ENCODE results near the gene MAST1.
A peak's percentile ranks its signal among the peaks of the same experiment; 100 is the strongest.
"Not testable (repeated sequence)": the region's sequence is repeated elsewhere in the genome, so short reads cannot be mapped to it uniquely, and the experiment has no call there.

The MAST1 gene

DNA sequence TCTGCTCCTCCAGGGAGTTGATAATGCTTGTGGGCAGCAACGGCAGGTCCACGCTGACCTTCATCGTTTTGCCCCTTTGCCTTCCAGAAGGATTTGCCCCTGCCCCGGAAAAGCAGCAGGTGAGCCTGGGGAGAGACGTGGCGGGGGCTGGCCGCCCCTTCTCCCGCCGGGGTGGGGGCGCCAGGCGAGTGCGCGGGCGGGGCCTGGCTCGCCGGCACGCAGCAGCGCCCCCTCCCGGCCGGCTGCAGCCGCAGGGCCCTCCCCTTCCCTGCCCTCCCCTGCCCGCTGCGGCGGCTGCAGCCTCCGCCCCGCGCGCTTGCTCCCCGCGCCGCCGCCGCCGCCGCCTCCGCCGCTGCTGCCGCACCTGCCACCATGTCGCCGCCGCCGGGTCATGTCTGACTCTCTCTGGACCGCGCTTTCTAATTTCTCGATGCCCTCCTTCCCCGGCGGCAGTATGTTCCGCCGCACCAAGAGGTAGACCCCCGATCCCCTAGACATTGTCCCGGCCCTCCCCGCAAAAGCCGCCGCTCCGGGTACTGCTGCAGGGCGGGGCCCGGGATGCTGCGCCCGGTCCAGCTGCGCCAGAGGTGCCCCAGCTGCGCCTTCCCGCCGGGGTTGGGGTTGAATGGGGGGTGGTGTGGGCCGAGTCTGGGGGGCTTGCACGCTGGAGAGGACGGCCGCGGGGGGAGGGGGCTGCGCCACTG is at the start of gene MAST1:
MAST1 (plus strand) TSS at position 334 of the 704 bp plus-strand sequence; CDS start at position 392, 58 bp downstream.
- peak; percentile 73 for DNase-seq (ENCODE audit: low spot score)

DNA sequence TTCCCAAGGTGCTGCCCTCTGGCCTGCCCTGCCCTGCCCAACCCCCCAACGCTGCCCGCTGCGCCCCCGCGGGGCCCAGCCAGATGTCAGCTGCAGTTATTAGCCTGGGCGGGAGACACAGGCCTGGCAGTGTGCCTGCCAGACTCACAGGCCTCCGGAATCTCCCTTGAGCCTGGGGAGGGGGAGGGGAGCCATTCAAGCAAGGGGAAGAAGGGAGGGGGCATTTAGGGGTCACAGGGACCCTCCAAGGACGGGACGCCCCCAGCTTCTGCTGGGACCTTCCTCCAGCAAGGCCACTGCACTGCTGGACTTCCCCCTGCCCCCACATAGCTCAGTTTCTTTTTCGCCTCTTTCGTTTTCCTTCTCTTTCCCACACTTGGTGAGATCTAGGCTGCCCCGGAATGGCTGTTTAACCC is 49.6 kb upstream of the MAST1 start:
- DNase-seq (ENCODE audit: low spot score) = peak; percentile 53

DNA sequence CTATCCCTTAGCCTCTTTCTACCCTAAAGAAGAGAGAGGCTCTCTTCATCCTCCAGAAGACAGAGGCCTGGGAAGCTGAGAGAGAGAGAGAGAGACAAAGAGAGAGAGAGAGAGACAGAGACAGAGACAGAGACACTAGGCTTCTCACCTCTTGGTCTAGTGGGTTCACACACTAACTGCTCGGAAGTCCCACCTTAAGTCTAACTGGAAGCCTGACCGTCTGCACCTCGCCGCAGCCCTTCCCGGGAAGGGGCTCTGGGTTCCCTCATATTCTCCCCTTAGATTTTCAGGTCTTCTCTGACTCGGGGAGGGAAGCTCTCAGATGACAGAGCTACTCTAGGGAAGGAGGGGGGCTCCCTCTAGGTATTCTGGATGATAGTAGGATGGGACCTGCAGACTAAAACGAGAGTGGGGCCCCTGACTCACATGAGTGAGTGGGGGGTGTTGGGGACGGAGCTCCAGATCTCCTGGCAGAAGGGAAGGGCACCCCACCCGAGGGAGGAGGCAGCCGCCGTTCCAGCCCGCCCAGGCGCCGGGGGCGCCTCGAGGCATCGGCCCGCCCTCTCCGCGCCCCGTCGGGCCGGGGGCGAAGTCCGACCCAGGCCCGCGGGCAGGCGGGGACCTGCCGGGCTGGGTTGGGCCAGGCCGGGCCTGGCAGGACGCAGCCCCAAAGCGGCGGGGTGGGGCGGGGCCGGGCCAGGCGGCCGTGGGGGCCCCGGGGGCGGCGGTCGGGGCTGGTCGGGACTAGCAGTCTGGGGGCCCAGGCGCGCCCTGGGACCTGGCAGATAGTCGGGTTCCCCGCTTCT is 49.0 kb upstream of the MAST1 start:
- peak; percentile 50 for DNase-seq (ENCODE audit: low spot score)

DNA sequence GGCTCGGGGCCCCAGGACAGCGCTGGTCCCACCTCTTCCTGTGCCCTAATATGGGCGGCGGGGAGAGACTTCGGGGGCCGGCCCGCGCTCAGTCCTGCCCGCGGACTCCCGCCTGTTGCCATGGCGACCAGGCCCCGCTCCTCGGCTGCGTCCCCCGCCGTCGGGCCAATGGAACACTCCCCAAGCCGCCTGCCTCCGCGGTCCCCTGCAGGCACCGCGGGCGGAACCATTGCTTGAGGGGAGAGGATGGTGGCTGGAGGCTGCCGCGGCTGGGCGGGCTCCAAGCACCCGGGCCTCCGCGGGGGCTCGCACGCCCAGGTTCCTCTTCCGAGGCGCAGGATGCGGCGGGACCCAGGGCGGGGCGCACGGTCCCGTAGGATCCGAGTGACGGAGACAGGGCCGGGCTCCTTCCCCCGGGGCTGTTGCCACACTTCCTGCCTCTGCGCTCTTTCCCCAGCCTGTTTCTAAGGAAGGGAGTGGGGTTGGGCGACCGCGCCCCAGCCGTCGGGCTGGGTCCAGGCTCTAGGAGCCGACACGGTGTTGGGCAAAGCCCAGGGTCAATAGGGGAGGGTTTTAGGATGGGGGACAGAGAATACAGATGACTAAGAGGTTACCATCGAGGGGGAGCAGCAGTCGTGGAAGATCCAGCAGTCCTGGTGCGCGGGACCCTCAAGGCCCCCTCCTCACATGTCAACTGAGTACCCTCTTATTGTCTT is 48.3 kb upstream of the MAST1 start:
- peak; percentile 96 for DNase-seq (ENCODE audit: low spot score)

DNA sequence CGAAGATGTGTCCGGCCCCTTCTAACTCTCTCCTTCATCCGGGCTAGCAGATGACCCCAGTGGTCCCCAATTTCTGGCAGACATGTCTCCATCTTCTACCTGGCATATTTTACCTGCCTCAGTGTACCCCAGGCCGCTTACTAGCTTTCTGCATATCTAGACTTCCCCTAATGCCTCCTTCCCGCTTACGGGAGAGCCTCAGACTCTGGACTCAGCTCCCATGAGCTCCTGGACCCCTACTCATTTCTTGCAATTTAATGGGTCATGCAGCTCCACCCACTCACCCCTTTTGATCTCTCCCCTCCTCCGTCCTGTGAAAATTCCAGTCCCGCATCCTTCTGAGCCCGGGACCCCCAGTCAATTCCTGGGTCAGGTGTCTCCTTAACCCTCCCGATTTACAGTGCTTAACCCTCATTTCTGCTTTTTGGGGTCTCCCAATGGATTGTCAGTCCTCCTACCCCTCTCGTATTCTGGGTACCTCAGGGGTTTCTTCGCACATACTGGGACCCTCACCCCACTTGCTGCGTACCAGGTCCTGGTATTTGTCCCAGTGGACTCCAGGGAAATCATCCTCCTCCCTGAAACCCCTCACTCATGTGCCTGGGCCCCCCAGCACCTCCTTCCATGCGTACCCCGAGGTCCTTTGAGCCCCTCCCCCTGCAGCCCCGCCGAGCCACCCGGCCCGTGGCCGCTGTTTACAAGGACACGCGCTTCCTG is 47.5 kb upstream of the MAST1 start:
- DNase-seq (ENCODE audit: low spot score) = no peak

DNA sequence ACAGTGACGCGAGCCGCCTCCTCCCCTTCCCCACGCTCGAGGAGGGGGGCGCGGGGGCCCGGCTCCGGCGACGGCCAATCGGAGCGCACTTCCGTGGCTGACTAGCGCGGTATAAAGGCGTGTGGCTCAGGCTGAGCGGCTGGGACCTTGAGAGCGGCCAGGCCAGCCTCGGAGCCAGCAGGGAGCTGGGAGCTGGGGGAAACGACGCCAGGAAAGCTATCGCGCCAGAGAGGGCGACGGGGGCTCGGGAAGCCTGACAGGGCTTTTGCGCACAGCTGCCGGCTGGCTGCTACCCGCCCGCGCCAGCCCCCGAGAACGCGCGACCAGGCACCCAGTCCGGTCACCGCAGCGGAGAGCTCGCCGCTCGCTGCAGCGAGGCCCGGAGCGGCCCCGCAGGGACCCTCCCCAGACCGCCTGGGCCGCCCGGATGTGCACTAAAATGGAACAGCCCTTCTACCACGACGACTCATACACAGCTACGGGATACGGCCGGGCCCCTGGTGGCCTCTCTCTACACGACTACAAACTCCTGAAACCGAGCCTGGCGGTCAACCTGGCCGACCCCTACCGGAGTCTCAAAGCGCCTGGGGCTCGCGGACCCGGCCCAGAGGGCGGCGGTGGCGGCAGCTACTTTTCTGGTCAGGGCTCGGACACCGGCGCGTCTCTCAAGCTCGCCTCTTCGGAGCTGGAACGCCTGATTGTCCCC is 46.8 kb upstream of the MAST1 start, which contains the start of gene JUNB:
JUNB (plus strand) TSS at position 142 of the 706 bp plus-strand sequence; CDS start at position 428, 286 bp downstream.
- peak; percentile 95 for DNase-seq (ENCODE audit: low spot score)

DNA sequence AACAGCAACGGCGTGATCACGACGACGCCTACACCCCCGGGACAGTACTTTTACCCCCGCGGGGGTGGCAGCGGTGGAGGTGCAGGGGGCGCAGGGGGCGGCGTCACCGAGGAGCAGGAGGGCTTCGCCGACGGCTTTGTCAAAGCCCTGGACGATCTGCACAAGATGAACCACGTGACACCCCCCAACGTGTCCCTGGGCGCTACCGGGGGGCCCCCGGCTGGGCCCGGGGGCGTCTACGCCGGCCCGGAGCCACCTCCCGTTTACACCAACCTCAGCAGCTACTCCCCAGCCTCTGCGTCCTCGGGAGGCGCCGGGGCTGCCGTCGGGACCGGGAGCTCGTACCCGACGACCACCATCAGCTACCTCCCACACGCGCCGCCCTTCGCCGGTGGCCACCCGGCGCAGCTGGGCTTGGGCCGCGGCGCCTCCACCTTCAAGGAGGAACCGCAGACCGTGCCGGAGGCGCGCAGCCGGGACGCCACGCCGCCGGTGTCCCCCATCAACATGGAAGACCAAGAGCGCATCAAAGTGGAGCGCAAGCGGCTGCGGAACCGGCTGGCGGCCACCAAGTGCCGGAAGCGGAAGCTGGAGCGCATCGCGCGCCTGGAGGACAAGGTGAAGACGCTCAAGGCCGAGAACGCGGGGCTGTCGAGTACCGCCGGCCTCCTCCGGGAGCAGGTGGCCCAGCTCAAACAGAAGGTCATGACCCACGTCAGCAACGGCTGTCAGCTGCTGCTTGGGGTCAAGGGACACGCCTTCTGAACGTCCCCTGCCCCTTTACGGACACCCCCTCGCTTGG is 46.1 kb upstream of the MAST1 start:
- DNase-seq (ENCODE audit: low spot score) = peak; percentile 66

DNA sequence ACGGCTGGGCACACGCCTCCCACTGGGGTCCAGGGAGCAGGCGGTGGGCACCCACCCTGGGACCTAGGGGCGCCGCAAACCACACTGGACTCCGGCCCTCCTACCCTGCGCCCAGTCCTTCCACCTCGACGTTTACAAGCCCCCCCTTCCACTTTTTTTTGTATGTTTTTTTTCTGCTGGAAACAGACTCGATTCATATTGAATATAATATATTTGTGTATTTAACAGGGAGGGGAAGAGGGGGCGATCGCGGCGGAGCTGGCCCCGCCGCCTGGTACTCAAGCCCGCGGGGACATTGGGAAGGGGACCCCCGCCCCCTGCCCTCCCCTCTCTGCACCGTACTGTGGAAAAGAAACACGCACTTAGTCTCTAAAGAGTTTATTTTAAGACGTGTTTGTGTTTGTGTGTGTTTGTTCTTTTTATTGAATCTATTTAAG is 45.4 kb upstream of the MAST1 start:
- no peak for DNase-seq (ENCODE audit: low spot score)

DNA sequence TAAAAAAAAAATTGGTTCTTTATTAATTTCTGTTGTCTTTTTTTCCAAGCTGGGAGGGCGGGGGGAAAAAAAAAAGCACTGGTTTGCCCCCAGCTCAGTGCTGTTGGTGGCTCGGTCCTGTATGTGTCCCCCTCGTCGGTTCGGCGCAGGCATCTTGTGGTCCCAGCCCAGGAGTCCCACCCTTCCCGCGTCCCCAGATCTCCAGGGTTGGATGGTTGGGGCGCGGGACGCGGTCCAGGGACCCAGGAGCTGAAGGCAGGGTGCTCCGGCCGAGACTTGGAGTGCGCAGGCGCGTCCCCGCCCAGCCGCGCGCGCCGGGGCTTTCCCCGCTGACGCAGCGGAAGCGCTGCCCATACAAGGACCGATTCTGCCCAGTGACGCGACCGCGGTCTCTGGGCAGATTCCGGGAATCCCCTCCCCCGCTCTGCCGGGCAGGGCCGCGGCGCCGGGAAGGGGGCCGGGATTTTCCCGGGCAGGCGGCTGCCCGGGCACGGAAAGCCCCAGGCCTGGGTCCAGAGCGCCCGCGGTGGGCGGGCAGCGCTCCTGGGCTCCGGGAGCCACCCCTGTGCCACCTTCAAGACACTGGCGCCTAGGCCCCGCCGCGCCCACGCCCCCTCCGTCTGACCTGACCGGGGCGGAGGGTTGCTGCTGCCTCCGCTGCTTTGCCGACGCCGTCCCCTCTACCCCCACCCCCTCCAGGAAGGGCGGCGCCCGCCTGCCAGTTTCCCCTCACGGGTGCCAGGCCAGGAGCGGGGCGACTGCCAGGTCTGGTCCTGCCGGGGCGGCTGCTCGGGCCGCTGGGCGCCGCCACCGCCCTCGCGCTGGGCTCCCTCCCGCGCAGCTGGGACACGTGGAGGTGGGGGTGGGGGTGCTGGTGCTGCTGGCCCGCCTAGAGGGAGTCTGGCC is 44.8 kb upstream of the MAST1 start:
- DNase-seq (ENCODE audit: low spot score) = peak; percentile 92

DNA sequence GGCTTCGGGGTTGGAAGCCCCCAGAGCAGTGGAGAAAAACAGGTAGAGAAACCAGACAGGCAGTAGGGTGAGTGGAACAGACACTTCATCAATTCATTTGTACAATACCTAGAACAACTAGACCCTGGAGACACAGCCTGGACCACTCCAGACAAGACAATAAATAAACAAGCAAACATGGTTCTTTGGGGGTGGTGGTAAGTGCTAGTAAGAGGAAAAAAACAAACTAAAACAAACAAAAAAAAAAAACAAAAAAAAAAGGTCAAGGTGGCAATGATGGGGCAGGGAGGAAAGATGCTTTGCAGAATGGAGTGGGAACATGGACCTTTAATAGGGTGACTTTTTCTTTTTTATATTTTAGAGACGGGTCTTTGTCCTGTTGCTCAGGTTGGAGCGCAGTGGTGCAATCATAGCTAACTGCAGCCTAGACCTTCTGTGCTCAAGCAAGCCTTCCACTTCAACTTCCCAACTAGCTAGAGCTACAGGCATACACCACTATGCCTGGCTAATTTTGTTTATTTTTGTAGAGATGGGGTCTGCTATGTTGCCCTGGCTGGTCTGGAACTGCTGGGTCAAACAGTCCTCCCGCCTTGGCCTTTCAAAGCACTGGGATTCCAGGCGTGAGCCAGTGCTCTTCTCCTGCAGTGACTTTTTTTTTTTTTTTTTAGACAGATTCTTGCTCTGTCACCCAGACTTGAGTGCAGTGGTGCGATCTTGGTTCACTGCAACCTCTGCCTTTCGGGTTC is 43.9 kb upstream of the MAST1 start:
- no peak for DNase-seq (ENCODE audit: low spot score)

DNA sequence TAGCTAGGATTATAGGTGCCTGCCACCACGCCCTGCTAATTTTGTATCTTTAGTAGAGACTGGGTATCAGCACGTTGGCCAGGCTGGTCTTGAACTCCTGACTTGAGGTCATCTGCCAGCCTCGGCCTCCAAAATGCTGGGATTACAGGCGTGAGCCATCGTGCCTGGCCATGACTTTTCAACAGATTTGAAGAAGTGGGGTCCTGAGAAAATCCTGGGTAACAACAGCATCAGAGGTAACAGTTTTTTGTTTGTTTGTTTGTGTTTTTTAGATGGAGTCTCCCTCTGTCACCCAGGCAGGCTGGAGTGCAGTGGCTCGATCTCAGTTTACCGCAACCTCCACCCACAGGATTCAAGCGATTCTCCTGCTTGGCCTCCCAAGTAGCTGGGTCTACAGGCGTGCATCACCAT is 43.3 kb upstream of the MAST1 start:
- DNase-seq (ENCODE audit: low spot score) = no peak

DNA sequence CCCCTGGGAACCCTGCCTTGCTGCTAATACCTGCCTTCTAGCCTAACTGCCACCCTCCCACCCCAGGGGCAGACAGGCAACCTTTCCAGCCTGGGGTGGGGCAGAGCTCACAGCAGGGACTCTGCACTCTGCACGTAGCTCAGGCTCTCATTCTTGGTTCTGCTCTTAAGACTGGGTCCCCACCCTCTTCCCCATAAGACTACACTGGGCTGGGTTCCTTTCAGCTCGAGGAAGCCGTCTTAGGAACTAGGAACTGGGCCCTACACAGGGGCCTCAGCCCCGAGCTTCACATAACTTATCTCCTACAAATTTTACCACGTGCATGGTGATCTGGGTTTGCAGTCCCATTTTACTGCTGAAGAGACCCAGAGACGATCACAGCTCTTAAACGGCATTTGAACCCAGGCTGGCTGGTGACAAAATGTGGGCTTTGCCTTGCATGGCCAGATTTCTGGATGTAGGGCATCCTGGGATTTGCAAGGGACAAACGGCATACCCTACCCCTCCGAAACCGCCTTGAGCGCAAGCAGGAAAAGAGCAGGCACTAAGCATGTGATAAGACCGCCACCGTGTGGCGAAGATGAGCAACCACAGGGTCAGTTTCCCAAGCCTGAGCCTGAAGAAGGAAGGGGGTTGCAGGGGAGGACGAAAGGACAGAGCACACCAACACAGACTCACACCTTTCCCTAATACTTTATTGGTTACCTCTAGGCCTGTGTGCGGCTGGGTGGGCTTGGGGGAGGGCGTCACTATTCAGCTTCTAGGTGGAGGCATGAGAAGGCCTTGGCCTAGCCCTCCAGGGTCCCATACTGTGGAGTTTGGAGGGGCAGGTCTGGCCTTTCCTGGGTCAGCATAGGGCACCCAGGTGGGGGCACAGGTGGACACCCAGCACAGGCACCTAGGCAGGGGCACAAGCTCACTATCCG is 41.9 kb upstream of the MAST1 start:
- peak; percentile 92 for DNase-seq (ENCODE audit: low spot score)

DNA sequence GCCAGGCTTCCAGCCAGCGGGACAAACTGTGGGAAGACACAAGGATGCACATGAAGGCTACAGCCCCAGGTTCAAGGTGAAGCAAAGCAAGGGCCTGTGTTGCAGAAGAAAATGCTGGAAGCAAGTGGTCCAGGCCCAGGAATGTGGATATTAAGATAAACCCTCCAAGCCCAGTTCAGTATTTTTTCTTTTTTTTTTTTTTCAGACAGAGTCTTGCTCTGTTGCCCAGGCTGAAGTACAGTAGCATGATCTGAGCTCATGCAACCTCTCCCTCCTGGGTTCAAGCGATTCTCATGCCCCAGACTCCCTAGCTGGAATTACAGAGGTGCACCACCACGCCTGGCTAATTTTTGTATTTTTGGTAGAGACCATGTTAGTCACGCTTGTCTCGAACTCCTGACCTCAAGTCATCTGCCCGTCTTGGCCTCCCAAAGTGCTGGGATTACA is 41.2 kb upstream of the MAST1 start:
- DNase-seq (ENCODE audit: low spot score) = no peak

DNA sequence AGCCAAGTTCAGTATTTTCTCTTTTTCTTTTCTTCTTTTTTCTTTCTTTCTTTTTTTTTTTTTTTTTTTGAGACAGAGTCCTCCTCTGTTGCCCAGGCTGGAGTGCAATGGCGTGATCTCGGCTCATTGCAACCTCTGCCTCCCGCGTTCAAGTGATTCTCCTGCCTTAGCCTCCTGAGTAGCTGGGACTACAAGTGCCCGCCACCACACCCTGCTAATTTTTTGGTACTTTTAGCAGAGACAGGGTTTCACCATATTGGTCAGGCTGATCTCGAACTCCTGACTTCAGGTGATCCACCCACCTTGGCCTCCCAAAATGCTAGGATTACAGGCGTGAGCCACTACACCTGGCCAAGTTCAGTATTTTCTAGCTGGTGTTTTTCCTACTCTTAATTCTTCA is 40.7 kb upstream of the MAST1 start:
- not testable (repeated sequence) for DNase-seq (ENCODE audit: low spot score)

DNA sequence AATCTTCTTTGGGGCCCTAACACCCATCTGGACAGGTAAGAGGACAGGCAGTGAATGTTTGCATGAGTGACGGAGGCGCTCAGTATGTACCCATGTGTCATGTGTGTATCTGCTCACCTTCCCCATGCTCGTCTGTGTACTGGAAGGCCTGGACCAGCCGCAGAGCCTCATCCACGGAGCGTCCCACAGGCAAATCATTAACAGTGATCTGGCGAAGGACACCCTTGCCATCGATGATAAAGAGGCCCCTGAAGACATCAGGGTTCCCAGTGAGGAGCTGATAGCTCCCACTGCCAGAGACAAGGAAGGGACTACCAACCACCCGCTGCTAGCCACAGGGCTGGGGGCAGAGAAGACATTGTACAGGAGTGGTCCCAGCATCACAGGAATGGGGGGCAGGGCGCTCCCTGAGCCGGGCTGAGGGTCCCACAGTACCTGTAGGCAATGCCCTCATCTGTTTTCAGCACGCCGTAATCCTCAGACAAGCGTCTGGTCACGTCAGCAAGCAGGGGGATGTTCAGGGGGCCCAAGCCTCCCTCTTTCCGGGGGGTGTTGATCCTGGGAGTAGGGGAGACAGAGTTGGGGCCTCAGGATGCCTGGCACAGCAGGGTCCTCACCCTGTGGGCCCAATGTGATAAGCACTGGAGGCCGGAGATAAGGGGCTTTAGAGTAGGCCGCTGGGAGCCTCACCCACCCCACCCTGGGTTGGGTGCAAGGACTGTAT is 38.4 kb upstream of the MAST1 start:
- DNase-seq (ENCODE audit: low spot score) = no peak

DNA sequence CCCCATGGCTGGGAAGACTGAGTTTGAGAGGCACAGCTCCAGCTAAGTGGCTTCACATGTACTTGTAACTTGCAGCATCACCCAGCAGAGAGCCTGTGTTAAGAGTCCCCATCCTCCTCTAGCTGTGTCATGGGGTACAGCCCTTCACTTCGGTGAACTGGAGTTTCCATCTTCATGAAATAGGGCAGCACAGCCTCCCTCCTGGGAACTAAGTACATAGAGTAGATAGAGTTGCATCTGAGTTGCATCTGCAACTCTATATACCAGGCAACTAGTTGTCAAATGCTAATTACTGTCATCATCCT is 37.9 kb upstream of the MAST1 start:
- no peak for DNase-seq (ENCODE audit: low spot score)

DNA sequence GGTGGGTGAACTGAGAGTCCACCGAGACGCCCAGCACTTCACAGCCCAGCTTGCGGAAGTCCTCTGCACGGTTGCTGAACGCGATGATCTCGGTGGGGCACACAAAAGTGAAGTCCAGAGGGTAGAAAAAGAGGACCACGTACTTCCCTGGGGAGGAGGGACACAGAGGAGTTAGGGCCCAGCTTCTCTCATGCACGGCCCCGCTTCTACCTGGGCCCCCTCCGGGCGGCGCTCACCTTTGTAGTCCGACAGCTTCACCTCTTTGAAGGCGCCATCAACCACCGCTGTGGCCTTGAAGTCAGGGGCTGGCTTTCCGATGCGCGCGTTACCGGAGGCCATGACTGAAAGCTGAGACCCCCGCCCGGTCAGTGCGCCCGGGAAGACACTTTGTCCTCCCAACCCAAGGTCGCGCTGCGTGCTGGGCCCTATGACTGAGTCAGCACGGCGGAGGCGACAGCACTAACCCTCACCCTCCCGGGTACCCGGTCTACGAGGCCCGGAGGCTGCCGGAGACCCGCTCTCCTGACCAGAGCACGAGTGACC is 37.3 kb upstream of the MAST1 start:
- DNase-seq (ENCODE audit: low spot score) = peak; percentile 14
